Astrocyte (in vitro differentiated cells and primary cell): Measurements from ENCODE around the gene ANLN. TPM values are rescaled to one million over a fixed set of nuclear protein-coding genes. Genes with fewer than 3 reads are reported as not detected.

ENCODE experiments used
- DNase-seq: peaks from one replicate; pipeline ENCODE4 v3.0.0-alpha.2; 2010; ENCODE audit warnings: low read depth
- FAIRE-seq: peaks from 2 replicates; lab custom pipeline; 2011; peaks lifted over from hg19 to GRCh38; lab: Jason Lieb, UNC
- H2AFZ ChIP-seq: 2 replicates; pipeline ENCODE4 v1.6.0; 2012; ENCODE audit warnings: low read depth, low read length, inconsistent platforms
- H3K27ac ChIP-seq: 2 replicates; pipeline ENCODE4 v1.5.1; 2011; ENCODE audit warnings: low read depth, low read length, inconsistent platforms
- H3K27me3 ChIP-seq: 2 replicates; pipeline ENCODE4 v1.6.0; 2011; ENCODE audit warnings: low read length, inconsistent platforms; ENCODE audit not compliant: insufficient read depth
- H3K36me3 ChIP-seq: 2 replicates; pipeline ENCODE4 v1.5.1; 2011; ENCODE audit warnings: low read length, inconsistent platforms; ENCODE audit not compliant: insufficient read depth
- H3K4me1 ChIP-seq: 2 replicates; pipeline ENCODE4 v1.5.1; 2011; ENCODE audit warnings: low read length, inconsistent platforms; ENCODE audit not compliant: insufficient read depth
- H3K4me2 ChIP-seq: 2 replicates; pipeline ENCODE4 v1.6.0; 2012; ENCODE audit warnings: low read length, inconsistent platforms
- H3K4me3 ChIP-seq: 2 replicates; pipeline ENCODE4 v1.5.1; 2011; ENCODE audit warnings: low read depth, mild to moderate bottlenecking, low read length, inconsistent platforms; ENCODE audit not compliant: insufficient read depth
- H3K79me2 ChIP-seq: 2 replicates; pipeline ENCODE4 v1.6.0; 2012; ENCODE audit warnings: mild to moderate bottlenecking, low read length, inconsistent platforms; ENCODE audit not compliant: insufficient read depth
- H3K9ac ChIP-seq: 2 replicates; pipeline ENCODE4 v1.6.0; 2012; ENCODE audit warnings: mild to moderate bottlenecking, low read length, inconsistent platforms
- H3K9me3 ChIP-seq: 2 replicates; pipeline ENCODE4 v1.5.1; 2012; ENCODE audit warnings: low read depth, mild to moderate bottlenecking, low read length, inconsistent platforms; ENCODE audit not compliant: insufficient read depth
- H4K20me1 ChIP-seq: 2 replicates; pipeline ENCODE4 v1.6.0; 2012; ENCODE audit warnings: low read length, inconsistent platforms; ENCODE audit not compliant: insufficient read depth
- H3K27ac Mint-ChIP-seq: one replicate; pipeline ENCODE4 v1.8.0; 2021; ENCODE audit warnings: mild to moderate bottlenecking, mixed read lengths; ENCODE audit not compliant: unreplicated experiment
- H3K27me3 Mint-ChIP-seq: one replicate; pipeline ENCODE4 v1.8.0; 2021; ENCODE audit warnings: low read depth, mixed read lengths; ENCODE audit not compliant: unreplicated experiment
- H3K36me3 Mint-ChIP-seq: one replicate; pipeline ENCODE4 v1.8.0; 2021; ENCODE audit warnings: low read depth, mixed read lengths; ENCODE audit not compliant: unreplicated experiment
- H3K4me1 Mint-ChIP-seq: one replicate; pipeline ENCODE4 v1.8.0; 2021; ENCODE audit warnings: low read depth, mixed read lengths; ENCODE audit not compliant: unreplicated experiment
- H3K4me3 Mint-ChIP-seq: one replicate; pipeline ENCODE4 v1.8.0; 2021; ENCODE audit warnings: mild to moderate bottlenecking, moderate library complexity, mixed read lengths; ENCODE audit not compliant: unreplicated experiment
- H3K9me3 Mint-ChIP-seq: one replicate; pipeline ENCODE4 v1.8.0; 2021; ENCODE audit warnings: mild to moderate bottlenecking, mixed read lengths; ENCODE audit not compliant: unreplicated experiment
- CTCF ChIP-seq: IDR thresholded peaks from 2 replicates; pipeline ENCODE4 v1.5.1; 2011; ENCODE audit warnings: low read depth, mild to moderate bottlenecking, inconsistent platforms, low read length, moderate library complexity; ENCODE audit not compliant: insufficient read depth
- EZH2 ChIP-seq: IDR thresholded peaks from 2 replicates; pipeline ENCODE4 v1.6.1; 2012; ENCODE audit warnings: mild to moderate bottlenecking, low read length, inconsistent platforms; ENCODE audit not compliant: insufficient read depth
- total RNA-seq: library from RNA; stranded (reverse); gene quantifications from 2 replicates; pipeline ENCODE4 v1.2.1, GENCODE V29; 2021

Gene ANLN
- total RNA-seq, 1 donor from 2014 or later = 20.4 TPM

GRCh38 chr7:36363515-36363914 is 26.1 kb upstream of the ANLN start:
- Histone ChIP-seq H3K79me2 (no peaks in the 10 kb centered on the region), H3K36me3 (no peaks in the 10 kb centered on the region), H2AFZ (no peak overlapping the region), H3K27me3 (no peaks in the 10 kb centered on the region), H3K9me3 (no peaks in the 10 kb centered on the region), H3K4me2 (no peak overlapping the region), H4K20me1 (no peaks in the 10 kb centered on the region), H3K27ac (no peak overlapping the region), H3K4me3 (no peak overlapping the region), H3K9ac (no peak overlapping the region), H3K4me1 (peaks cover 3% of the 10 kb centered on the region)
- Mint-ChIP-seq H3K4me3 (no peak overlapping the region), H3K4me1 (no peaks in the 10 kb centered on the region), H3K36me3 (no peaks in the 10 kb centered on the region), H3K27me3 (peaks cover 7% of the 10 kb centered on the region), H3K27ac (no peak overlapping the region), H3K9me3 (no peaks in the 10 kb centered on the region)
- no peak for DNase-seq
- TF ChIP-seq EZH2 (no peak), CTCF (no peak)
- no peak for FAIRE-seq

GRCh38 chr7:36366005-36366717 is 23.5 kb upstream of the ANLN start:
- H3K4me3 Mint-ChIP-seq = peak overlapping the region; percentile 89
- no peaks in the 10 kb centered on the region for H3K79me2 ChIP-seq
- H3K9ac ChIP-seq = peak overlapping the region; percentile 83
- H3K9me3 Mint-ChIP-seq = no peaks in the 10 kb centered on the region
- TF ChIP-seq CTCF (no peak), EZH2 (no peak)
- H3K4me1 ChIP-seq = peaks cover 3% of the 10 kb centered on the region
- H3K27me3 ChIP-seq = no peaks in the 10 kb centered on the region
- no peaks in the 10 kb centered on the region for H3K4me1 Mint-ChIP-seq
- H2AFZ ChIP-seq = peak overlapping the region; percentile 84
- no peak for FAIRE-seq
- H3K9me3 ChIP-seq = no peaks in the 10 kb centered on the region
- peak overlapping the region; percentile 73 for H3K4me3 ChIP-seq
- no peaks in the 10 kb centered on the region for H3K36me3 ChIP-seq
- peaks cover 6% of the 10 kb centered on the region for H3K27me3 Mint-ChIP-seq
- peak overlapping the region; percentile 50 for H3K27ac Mint-ChIP-seq
- H3K36me3 Mint-ChIP-seq = no peaks in the 10 kb centered on the region
- DNase-seq = no peak
- H3K27ac ChIP-seq = no peak overlapping the region
- H4K20me1 ChIP-seq = no peaks in the 10 kb centered on the region
- H3K4me2 ChIP-seq = peak overlapping the region; percentile 84
